Right lobe of liver (tissue), 4 donors: ENCODE measurements around the gene ZNF586.

Source experiments
- POLR2A ChIP-seq: fragments of 450-650 bp; IDR thresholded peaks from one replicate; pipeline ENCODE4 v1.6.1; 2017; ENCODE audit warnings: antibody characterized with exemption, mild to moderate bottlenecking
- TF ChIP-seq, protein P1 (sequence below), 4 donors: fragments of 200-600 bp in 3 of 4; fragments of 450-650 bp in 1 of 4; IDR thresholded peaks; one replicate each; pipeline versions ENCODE4 v1.5.1 to v1.8.0; 2016 to 2022; ENCODE audit warnings: antibody characterized with exemption in 4 of 4, mild to moderate bottlenecking in 2 of 4
- donor health status: DM: no; HTN: no; CAD: no.
- donor health status: DM: no; HTN: no; CAD: no.
- donor health status: DM: no; HTN: yes; CAD: no.

DNA sequence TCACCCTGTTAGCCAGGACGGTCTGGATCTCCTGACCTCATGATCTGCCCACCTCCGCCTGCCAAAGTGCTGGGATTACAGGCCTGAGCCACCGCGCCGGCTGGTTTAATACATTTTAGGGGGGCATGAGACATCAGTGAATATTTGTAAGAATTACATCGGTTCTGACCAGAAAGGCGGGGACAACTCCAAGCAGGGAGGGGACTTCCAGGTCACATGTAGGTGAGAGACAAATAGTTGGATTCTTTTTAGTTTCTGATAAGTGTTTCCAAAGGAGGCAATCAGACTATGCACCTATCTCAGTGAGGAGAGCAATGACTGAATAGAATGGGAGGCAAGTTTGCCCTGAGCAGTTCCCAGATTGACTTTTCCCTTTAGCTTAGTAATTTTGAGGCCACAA, 48.9 kb downstream of the ZNF586 start:
- TF ChIP-seq, protein P1, sequence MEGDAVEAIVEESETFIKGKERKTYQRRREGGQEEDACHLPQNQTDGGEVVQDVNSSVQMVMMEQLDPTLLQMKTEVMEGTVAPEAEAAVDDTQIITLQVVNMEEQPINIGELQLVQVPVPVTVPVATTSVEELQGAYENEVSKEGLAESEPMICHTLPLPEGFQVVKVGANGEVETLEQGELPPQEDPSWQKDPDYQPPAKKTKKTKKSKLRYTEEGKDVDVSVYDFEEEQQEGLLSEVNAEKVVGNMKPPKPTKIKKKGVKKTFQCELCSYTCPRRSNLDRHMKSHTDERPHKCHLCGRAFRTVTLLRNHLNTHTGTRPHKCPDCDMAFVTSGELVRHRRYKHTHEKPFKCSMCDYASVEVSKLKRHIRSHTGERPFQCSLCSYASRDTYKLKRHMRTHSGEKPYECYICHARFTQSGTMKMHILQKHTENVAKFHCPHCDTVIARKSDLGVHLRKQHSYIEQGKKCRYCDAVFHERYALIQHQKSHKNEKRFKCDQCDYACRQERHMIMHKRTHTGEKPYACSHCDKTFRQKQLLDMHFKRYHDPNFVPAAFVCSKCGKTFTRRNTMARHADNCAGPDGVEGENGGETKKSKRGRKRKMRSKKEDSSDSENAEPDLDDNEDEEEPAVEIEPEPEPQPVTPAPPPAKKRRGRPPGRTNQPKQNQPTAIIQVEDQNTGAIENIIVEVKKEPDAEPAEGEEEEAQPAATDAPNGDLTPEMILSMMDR (IDR thresholded peaks at IDR 0.05), result no peak
- no peak for TF ChIP-seq POLR2A
